PC-3 (cell line): ENCODE results near the gene ZNF385A. TPM values are rescaled to one million over a fixed set of nuclear protein-coding genes. Genes with fewer than 3 reads are reported as not detected.

Experiments
- ATAC-seq: fragments of 200-7000 bp; cut with Tn5 transposase; 2 replicates; pipeline ENCODE4 v1.9.1; 2020; ENCODE audit warnings: mild to moderate bottlenecking, moderate library complexity
- BruUV-seq: library from RNA; stranded (reverse); fragments of 400-500 nt; replicated peaks from 2 replicates; lab custom pipeline; 2021; lab: Mats Ljungman, UMichigan
- CTCF ChIA-PET: fragments of 300-600 bp; sonication (Branson Sonifier 250); formaldehyde crosslinking; loops from one replicate; lab custom pipeline; 2022; ENCODE audit warnings: antibody characterized with exemption; lab: Charles Lee
- POLR2A ChIA-PET: fragments of 300-600 bp; sonication (Branson Sonifier 250); formaldehyde crosslinking; loops from one replicate; lab custom pipeline; 2022; ENCODE audit warnings: antibody characterized with exemption; ENCODE audit not compliant: unreplicated experiment; lab: Charles Lee
- DNase-seq: peaks from one replicate; pipeline ENCODE4 v3.0.0-alpha.2; 2015
- H2AFZ ChIP-seq: fragments of 300-600 bp; sonication (generic); 2 replicates; pipeline ENCODE4 v1.6.0; 2016; ENCODE audit warnings: antibody characterized with exemption, low read length
- H3F3A ChIP-seq: fragments of 300-600 bp; sonication (generic); one replicate; pipeline ENCODE4 v1.6.0; 2017; ENCODE audit warnings: antibody characterized with exemption, low read length, control low read depth, mild to moderate bottlenecking; ENCODE audit not compliant: unreplicated experiment
- H3K27ac ChIP-seq: fragments of 300-600 bp; sonication (generic); 2 replicates; pipeline ENCODE4 v1.5.1; 2016; ENCODE audit warnings: mild to moderate bottlenecking, low read length
- H3K27me3 ChIP-seq: fragments of 300-600 bp; sonication (generic); 2 replicates; pipeline ENCODE4 v1.6.1; 2016; ENCODE audit warnings: low read length, mixed read lengths
- H3K36me3 ChIP-seq: fragments of 300-600 bp; sonication (generic); 2 replicates; pipeline ENCODE4 v1.6.1; 2016; ENCODE audit warnings: low read depth, mixed run types, low read length, mixed read lengths
- H3K4me1 ChIP-seq: fragments of 300-600 bp; sonication (generic); 2 replicates; pipeline ENCODE4 v1.5.1; 2016; ENCODE audit warnings: low read length; ENCODE audit not compliant: insufficient read depth
- H3K4me2 ChIP-seq: fragments of 300-600 bp; sonication (generic); 2 replicates; pipeline ENCODE4 v1.6.0; 2016; ENCODE audit warnings: low read length
- H3K4me3 ChIP-seq: fragments of 300-600 bp; sonication (generic); 2 replicates; pipeline ENCODE4 v1.5.1; 2016; ENCODE audit warnings: mild to moderate bottlenecking, low read length, mixed read lengths
- H3K79me2 ChIP-seq: fragments of 300-600 bp; sonication (generic); 2 replicates; pipeline ENCODE4 v1.6.1; 2017; ENCODE audit warnings: low read length, mixed read lengths
- H3K9ac ChIP-seq: fragments of 300-600 bp; sonication (generic); 2 replicates; pipeline ENCODE4 v1.6.0; 2016; ENCODE audit warnings: mild to moderate bottlenecking, low read length
- H3K9me2 ChIP-seq: fragments of 300-600 bp; sonication (generic); replicated peaks from 2 replicates; pipeline ENCODE4 v1.6.1; 2016; ENCODE audit warnings: mixed run types, low read length, mixed read lengths
- H3K9me3 ChIP-seq: fragments of 300-600 bp; sonication (generic); 2 replicates; pipeline ENCODE4 v1.6.1; 2016; ENCODE audit warnings: low read length, mixed read lengths
- H4K20me1 ChIP-seq: fragments of 300-600 bp; sonication (generic); 2 replicates; pipeline ENCODE4 v1.6.1; 2016; ENCODE audit warnings: low read length, mixed read lengths
- EZH2 ChIP-seq: fragments of 300-600 bp; sonication (generic); IDR thresholded peaks from one replicate; pipeline ENCODE4 v1.6.1; 2017; ENCODE audit warnings: antibody characterized with exemption, mild to moderate bottlenecking, low read length; ENCODE audit not compliant: unreplicated experiment
- EZH2phosphoT487 ChIP-seq: fragments of 300-600 bp; sonication (generic); IDR thresholded peaks from 2 replicates; pipeline ENCODE4 v1.6.1; 2018; ENCODE audit warnings: mild to moderate bottlenecking, antibody characterized with exemption, low read length, borderline replicate concordance
- intact Hi-C: fragments of 100-400 bp; cut with micrococcal nuclease; formaldehyde crosslinking; loops from 2 replicates; pipeline ENCODE4 v1.9.0; 2023
- total RNA-seq: library from RNA; depleted of rRNA; stranded (reverse); fragments of >200 nt; gene quantifications from 2 replicates; pipeline ENCODE4 v1.2.3, GENCODE V29; 2014
- TF ChIP-seq, protein P1 (sequence below): fragments of 300-600 bp; sonication (generic); conservative IDR thresholded peaks from 2 replicates; pipeline ENCODE4 v1.5.1; 2017; ENCODE audit warnings: antibody characterized with exemption, low read depth, mild to moderate bottlenecking, low read length

Gene ZNF385A
- total RNA-seq, 1 experiment from 2014 or later, result 1.8 TPM

DNA sequence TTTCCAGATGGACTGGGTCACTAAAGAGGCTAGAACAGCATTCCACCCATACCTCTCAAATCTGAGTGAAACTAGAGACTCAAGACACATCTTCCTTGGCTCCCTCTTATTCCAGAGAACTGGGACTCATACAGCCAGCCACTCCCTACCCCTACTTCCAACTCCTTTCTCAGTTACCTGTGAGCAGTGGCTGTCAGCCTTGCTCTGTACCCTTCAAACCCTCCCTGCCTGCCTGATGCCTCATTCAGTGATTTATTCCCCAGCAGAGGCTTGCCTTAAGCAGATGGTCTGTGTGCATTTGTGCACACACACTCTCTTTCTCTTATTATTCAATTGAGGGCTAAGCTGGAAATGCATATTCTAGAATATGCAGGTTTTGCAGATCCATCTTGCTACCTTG is 34.9 kb downstream of the ZNF385A start:
- ATAC-seq, result no peak
- H3K36me3 ChIP-seq, result peaks cover 43% of the 10 kb centered on the region
- H3K4me2 ChIP-seq, result no peak overlapping the region
- no peak overlapping the region for H3K9ac ChIP-seq
- no peaks in the 10 kb centered on the region for H3K9me2 ChIP-seq
- no peaks in the 10 kb centered on the region for H4K20me1 ChIP-seq
- DNase-seq, result no peak
- POLR2A ChIA-PET, result no interaction called here
- intact Hi-C loops, result no loop called here
- no peaks in the 10 kb centered on the region for H3K9me3 ChIP-seq
- no peak overlapping the region for H3K4me3 ChIP-seq
- CTCF ChIA-PET, result no interaction called here
- H3K27ac ChIP-seq, result no peak overlapping the region
- TF ChIP-seq, protein P1, sequence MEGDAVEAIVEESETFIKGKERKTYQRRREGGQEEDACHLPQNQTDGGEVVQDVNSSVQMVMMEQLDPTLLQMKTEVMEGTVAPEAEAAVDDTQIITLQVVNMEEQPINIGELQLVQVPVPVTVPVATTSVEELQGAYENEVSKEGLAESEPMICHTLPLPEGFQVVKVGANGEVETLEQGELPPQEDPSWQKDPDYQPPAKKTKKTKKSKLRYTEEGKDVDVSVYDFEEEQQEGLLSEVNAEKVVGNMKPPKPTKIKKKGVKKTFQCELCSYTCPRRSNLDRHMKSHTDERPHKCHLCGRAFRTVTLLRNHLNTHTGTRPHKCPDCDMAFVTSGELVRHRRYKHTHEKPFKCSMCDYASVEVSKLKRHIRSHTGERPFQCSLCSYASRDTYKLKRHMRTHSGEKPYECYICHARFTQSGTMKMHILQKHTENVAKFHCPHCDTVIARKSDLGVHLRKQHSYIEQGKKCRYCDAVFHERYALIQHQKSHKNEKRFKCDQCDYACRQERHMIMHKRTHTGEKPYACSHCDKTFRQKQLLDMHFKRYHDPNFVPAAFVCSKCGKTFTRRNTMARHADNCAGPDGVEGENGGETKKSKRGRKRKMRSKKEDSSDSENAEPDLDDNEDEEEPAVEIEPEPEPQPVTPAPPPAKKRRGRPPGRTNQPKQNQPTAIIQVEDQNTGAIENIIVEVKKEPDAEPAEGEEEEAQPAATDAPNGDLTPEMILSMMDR, result no peak
- TF ChIP-seq EZH2phosphoT487 (no peak), EZH2 (no peak)
- H3F3A ChIP-seq, result no peaks in the 10 kb centered on the region
- BruUV-seq, result no TSS peak
- no peaks in the 10 kb centered on the region for H3K4me1 ChIP-seq
- no peaks in the 10 kb centered on the region for H3K27me3 ChIP-seq
- no peaks in the 10 kb centered on the region for H3K79me2 ChIP-seq
- H2AFZ ChIP-seq, result no peak overlapping the region

DNA sequence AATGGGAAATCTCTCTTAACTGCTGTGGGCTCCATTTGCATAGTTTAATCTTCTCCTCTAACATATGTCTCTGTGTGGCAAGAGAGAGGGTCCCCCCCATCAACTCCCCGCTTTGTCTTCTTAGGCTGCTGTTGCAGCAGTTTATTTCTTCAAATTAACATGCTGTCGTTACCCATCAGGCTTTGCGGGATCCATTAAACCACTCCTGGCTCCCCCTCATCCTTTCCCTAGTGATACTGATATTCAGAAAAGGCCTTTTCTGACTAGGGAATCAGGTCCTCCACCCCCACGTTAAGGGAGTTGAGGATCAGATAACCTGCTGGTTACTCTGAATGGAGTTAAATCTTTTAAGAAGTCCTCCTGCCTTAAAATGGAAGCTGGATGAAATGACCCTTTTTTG is 35.5 kb downstream of the ZNF385A start:
- BruUV-seq, result no TSS peak

DNA sequence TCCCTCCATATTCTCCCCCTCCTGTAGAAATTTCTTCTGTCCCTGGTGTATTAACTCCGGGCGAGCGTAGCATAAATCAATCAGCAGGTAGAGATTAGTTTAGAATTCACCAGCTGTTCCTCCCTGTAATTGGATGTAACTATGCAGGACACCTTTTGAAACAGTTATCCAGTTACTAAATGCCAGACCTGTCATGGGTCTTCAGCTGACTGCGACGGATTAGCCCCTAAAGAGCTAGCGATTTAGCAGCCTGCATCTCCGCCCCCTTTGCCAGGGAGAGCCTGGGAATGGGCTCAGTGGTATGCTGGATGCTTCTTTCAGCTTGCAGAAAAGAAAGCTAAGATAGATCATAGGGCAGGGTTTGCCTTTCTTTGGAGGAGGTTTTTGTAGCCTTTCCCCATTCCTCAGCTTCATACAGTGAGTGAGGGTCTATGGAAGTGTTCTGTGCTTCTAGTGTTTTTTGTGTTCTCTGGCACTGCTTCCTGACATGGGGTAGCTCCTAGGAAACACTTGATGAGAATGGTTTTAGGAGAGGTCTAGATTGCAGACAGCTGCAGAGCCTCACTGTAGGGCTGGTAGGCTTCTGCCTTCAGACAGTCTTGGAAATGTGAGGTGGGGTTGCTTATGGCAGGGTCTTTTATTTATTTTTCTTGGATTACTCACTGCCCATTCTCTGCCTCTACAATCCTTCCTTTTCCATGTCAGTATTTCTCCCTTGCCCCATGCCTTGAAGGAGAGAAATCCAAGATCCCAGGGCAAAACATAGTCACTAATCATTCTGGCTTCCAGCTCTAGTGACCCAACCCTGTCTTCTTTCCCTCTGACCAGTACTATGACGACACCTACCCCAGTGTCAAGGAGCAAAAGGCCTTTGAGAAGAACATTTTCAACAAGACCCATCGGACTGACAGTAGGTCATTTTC is 42.9 kb downstream of the ZNF385A start:
- Histone ChIP-seq H3K4me2 (no peak overlapping the region), H3K4me1 (no peaks in the 10 kb centered on the region), H3K9me3 (no peaks in the 10 kb centered on the region), H3K36me3 (peaks cover 31% of the 10 kb centered on the region), H3K27me3 (no peaks in the 10 kb centered on the region), H3K79me2 (peaks cover 12% of the 10 kb centered on the region; the same call in 1 of the 2 replicates), H3F3A (no peaks in the 10 kb centered on the region), H3K4me3 (no peak overlapping the region), H3K27ac (no peak overlapping the region), H2AFZ (no peak overlapping the region), H3K9ac (no peak overlapping the region), H4K20me1 (no peaks in the 10 kb centered on the region), H3K9me2 (no peaks in the 10 kb centered on the region)
- ChIA-PET POLR2A (no interaction called here), CTCF (no interaction called here)
- no peak for ATAC-seq
- TF ChIP-seq, protein P1, result no peak
- no peak for TF ChIP-seq EZH2
- TF ChIP-seq EZH2phosphoT487, result no peak
- no peak for DNase-seq
- no TSS peak for BruUV-seq
- intact Hi-C loops, result no loop called here

More for the DNA sequence above, 35.5 kb downstream of the ZNF385A start:
- ChIA-PET CTCF (no interaction called here), POLR2A (no interaction called here)
- DNase-seq, result no peak
- Histone ChIP-seq H2AFZ (no peak overlapping the region), H3K79me2 (no peaks in the 10 kb centered on the region), H3F3A (no peaks in the 10 kb centered on the region), H3K4me2 (no peak overlapping the region), H3K9ac (no peak overlapping the region), H3K9me3 (no peaks in the 10 kb centered on the region), H3K36me3 (peaks cover 43% of the 10 kb centered on the region), H3K4me1 (no peaks in the 10 kb centered on the region), H3K27me3 (no peaks in the 10 kb centered on the region), H3K27ac (no peak overlapping the region), H3K9me2 (no peaks in the 10 kb centered on the region), H3K4me3 (no peak overlapping the region), H4K20me1 (no peaks in the 10 kb centered on the region)
- no peak for TF ChIP-seq EZH2phosphoT487
- no peak for TF ChIP-seq EZH2
- no peak for ATAC-seq
- intact Hi-C loops, result no loop called here
